Measurements from ENCODE around the gene GPR17.

GPR17 gene, protein sequence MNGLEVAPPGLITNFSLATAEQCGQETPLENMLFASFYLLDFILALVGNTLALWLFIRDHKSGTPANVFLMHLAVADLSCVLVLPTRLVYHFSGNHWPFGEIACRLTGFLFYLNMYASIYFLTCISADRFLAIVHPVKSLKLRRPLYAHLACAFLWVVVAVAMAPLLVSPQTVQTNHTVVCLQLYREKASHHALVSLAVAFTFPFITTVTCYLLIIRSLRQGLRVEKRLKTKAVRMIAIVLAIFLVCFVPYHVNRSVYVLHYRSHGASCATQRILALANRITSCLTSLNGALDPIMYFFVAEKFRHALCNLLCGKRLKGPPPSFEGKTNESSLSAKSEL

DNA sequence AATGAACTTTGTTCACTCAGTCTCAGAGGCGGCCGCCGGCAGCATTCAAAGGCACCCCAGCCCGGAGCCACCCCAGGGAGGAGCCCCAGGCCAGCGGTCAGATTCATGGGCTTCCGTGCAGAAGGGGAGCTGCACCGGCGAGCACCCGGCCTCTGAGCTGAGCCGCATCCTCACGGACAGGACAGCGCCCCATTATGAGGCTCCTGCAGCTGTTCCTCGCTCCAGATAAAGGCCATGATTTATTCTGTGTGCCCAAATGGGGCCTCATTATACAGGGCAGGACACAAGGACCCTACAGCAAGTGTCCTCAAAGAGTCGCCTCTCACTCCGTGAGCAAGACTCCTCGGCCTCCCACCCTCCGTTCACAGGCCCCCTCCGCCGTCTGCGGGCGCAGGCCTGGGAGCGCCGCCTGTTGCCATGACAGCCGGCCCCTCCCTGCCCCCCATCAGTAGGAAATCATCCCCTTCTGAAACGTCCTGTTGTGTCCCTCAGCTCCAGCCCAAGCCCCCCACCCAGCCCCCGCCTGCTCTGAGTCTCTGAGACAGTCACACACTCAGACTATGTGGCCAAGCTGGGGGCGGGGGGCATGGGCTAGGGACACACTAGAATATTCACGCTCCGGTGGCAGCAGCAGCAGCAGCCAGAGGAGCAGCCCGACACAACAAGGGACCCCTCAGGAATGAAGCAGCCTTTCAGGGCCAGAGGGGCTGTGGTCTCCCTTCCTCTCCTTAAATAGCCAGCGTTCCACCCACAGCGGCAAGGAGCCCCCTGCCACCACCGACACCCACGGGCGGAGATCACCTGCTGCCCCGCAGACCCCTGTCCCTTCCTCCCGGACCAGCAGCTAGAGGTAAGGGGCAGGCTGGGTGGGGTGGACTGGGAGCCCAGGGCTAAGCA is at the start of gene GPR17:
GPR17 (plus strand) TSS at position 759 of the 897 bp plus-strand sequence. CDS start 4,583 bp downstream, outside the sequence.
- DNase-seq, result no peak

DNA sequence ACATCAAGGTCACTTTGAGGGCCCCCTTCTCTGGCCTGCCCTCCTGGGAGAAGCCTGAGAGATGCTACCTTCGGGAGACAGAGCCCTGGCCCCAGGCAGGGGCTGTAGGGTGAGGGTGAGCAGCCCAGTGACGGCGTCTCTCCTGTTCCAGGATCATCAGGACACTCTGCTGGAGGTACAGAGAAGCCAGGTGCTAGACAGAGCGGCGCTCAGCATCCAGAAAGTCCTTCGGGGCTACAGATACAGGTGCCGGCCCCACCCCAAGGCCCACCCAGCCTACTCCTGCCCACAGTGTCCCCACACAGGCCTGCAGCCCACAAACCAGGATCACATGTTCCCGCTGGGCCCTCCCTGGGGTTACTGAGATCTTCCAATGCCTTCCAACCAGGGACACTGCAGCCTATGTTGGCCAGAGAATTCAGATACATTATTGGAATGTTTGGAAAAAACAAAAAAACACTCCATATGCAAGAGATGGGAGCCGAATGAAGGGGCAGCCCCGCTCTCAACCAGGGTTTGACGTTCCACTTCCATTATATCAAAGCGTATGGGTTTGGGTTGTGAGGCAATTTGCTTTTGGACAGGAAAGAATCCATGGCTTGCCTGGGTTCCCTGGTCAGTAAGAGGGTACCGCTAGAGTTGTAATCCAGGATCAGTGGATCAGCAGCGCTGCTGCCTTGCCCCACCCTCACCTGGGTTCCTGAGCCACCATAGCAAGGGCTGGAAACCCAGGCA is 49.5 kb upstream of the GPR17 start:
- no peak for DNase-seq

DNA sequence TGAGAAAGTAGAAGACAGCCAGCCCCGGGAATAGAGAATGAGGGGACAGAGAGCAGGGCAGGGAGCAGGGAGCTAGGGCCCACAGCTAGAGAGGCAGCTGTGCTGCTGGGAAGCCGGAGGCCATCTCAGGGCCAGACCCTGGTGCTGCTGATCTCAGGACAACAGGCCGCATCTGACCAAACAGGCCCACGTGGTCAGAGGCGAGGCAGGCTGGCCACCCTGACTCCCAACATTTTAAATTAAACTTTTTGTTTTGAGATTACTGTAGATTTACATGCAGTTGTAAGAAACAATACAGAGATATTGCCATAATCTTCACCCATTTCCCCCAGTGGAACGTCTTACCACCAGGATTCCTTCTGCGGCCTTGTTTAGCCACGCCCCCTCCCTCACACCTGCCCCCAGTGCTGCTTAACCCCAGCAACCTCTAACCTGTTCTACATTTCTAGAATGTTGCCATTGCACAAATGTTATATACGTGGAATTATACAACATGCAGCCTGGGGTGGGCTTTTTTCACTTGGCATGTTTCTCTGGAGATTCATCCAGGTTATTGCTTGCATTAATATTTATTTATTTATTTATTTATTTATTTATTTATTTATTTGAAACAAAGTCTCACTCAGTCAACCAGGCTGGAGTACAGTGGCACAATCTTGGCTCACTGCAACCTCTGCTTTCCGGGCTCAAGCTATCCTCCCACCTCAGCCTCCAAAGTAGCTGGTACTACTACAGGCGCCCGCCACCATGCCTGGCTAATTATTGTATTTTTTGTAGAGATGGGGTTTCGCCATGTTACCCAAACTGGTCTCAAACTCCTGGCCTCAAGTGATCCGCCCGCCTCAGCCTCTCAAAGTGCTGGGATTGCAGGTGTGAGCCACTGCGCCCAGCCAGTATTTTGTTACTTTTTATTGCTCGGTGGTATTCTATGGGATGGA is 48.6 kb upstream of the GPR17 start:
- no peak for DNase-seq

DNA sequence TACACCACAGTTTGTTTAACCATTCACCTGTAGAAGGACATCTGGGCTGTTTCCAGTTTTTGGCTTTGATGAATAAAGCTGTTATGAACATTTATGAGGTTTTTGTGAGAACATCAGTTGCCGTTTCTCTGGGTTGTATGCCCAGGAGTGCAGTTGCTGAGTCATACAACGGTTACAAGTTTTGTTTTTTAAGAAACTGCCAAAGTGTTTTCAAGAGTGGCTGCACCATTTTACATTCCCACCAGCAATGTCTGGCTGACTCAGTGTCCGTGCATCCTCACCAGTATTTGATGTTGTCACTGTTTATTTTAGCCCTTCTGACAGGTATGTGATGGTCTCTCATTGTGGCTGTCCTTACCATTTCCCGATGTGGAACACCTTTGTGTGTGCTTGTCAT is 48.0 kb upstream of the GPR17 start:
- DNase-seq, result no peak

DNA sequence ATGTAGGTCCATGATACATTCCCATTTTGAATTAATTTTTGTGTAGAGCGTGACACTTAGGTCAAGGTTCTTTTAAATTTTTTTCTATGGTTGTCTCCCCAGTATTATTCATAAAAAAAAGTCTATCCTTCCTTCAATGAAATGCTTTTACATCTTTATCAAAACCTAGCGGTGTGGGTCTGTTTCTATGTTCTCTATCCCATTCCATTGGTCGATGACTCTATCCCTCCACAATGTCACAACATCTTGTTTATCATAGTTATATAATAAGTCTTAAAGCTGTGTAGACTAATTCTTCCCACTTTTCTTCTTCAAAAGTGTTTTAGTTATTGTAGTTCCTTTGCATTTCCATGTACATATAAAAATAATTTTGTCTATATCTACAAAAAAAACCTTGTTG is 47.2 kb upstream of the GPR17 start:
- no peak for DNase-seq

DNA sequence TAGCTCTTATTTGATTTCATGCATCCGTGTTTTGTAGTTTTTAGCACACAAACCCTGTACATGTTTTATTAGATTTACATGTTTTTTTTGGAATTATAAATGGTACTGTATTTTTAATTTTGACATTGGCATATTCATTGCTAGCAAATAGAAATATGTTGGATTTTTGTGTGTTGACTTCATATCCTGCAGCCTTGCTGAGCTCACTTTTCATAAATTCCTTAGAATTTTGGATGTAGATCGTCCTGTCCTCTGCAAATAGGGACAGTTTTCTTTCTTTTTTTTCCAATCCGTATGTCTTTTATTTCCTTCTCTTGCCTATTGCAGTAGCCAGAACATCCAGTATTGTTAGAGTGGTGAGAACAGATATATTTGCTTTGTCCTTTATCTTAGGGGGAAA is 46.7 kb upstream of the GPR17 start:
- DNase-seq, result no peak

DNA sequence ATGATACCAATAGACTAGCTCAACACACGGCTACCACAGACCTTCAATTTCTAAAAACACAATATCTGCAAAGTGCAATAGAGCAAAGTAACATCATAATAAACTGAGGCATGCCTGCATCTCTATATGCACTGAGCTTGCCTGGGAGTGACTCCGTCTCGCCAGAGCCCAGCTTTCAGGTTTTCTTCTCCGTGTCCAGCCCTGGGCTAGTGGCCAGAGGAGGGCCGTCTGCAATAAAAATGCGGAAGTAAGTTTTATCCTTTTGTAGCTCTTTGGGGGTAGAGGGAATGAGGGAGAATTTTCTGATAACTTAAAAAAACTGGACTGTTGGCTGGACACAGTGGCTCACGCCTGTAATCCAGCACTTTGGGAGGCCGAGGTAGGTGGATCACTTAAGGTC is 41.0 kb upstream of the GPR17 start:
- no peak for DNase-seq

DNA sequence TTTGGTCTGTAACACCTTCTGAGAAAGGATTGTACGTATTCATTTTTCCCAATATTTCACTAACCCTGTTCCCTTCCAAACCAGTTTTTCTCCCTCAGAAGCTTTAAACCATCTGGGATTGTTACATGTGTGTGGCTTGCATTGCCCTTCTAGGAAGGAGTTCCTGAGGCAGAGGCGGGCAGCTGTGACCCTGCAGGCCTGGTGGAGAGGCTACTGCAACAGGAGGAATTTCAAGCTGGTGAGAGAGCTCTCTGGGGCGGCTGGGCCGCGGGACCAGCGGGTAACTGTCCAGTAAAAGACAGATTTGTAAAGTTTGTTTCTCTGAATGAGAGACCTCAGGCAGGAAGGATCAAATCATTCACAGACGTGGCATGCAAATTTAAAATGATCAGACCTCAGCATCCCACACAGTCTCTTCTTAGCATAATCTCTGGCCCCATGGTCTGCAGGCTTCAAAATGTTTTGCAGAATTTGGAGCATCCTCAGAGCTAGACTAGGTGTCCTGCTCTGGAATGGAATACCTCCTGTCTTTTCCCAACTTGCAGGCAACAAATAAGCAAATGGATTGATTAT is 40.2 kb upstream of the GPR17 start:
- DNase-seq, result no peak

DNA sequence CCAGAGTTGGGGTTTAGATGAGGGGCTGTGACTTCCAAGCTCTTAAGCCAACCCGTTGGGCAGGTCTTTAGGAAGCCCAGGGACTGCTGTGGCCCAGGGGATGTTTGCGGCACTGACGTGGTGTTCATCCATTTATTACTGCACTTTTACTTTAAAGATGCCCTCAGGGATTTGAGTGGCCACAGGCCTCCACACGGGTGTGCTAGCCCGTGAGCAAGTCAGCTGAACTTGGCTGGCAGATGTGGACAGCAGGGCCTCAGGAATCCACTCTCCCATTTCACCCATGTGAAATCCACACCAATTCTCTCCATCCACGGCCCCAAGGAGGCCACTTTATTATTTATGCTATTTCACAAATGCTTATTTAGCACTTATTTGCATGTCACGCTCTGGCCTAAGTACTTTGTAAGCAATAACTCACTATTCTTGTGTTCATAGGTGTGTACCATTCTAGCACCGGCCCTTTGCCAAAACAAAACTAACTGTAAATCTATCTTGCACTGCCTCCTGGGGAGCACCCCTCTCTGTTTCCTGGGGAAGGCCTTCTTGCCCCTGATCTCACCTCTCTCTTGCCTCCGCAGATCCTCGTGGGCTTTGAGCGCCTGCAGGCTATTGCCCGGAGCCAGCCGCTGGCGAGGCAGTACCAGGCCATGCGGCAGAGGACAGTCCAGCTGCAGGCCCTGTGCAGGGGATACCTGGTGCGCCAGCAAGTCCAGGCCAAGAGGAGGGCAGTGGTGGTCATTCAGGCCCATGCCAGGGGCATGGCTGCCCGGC is 39.1 kb upstream of the GPR17 start:
- DNase-seq, result no peak

DNA sequence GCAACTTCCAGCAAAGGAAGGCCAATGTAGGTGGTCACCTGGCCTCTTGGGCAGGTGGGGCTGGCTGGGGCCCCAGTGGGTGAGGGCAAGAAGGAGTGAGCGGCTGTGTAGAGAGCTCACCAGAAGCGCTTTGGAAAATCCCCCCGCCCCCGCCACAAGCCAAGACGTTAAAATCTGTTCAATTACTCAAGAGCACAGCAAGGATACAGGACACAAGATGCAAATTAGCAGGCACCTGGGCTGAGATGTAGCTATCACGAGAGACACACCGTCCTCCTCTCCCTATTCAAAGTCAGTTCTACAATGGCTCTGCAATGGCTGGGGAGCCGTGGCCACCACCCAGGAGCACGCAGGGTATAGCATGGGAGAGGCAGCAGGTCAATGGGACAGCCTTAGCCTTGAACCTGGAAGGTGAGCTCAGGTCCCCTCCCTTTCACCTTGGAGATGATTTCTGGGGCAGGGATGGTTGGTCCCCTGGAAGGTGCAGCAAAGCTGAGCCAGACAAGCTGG is 38.5 kb upstream of the GPR17 start:
- DNase-seq, result no peak

DNA sequence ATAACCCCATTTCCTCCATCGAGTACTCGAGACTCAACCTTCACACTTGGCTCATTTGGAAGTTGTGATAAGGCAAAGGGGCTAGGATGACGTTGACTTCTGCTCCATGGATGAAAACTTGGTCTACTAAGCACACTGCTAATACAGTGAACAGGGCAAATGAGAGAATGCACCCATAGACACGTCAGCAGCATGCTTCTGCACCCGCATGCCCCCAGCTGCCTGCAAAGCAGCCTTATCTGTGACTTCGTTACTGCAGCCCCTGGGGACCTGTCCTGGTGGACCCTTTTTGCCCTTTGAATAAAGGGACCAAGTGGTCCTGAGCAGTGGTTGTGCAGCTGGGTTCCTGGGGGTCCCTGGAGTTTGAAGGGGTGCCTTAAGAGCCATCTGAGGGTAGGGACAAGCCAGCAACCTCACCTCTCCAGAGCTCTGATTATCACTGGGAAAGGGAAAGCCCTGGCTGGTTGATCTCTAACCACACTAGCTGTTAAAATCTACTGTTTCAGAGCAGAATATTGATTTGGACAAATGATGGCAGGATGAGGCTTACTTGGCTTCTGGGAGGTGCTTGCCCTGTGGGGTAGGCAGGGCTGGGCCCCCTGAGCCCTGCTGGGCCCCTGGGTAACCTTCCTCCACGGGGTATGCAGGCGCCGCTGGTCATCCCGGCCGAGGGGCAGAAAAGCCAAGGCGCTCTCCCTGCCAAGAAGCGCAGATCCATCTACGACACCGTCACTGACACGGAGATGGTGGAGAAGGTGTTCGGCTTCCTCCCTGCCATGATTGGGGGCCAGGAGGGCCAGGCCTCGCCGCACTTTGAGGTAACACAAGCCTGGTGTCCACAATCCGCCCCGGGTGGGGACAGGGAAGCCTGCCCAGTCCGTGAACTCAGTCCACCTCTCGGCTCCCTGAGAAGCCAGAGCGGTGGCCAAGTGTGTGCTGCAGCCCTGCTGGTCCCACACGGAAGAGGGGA is 37.6 kb upstream of the GPR17 start:
- no peak for DNase-seq

DNA sequence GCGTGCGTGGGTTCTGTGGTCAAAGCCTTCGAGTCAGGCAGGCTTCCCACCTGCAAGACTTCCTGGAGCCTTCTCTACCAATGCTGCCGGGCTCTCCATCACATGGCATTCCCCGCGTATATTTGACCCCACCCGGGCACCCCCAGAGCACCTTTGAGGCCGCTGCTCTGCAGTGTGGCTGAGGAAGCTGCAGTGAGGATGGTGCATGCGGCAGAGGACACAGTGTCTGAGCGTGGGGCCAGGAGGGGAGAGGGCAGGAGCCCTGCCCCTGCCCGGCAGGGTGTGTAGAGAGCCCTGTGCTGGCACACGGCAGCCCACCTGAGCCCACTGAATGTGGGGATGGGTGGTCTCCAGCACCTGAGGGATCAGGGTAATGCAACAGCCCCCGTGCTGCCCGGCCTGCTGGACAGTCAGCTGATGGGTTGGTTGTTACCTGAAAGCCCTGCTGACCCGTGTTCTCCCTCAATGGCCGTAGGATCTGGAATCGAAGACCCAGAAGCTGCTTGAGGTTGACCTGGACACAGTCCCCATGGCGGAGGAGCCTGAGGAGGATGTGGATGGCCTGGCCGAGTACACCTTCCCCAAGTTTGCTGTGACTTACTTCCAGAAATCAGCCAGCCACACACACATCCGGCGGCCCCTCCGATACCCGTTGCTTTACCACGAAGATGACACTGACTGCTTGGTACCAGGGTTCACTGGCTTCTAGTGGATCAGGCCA is 36.8 kb upstream of the GPR17 start:
- no peak for DNase-seq

DNA sequence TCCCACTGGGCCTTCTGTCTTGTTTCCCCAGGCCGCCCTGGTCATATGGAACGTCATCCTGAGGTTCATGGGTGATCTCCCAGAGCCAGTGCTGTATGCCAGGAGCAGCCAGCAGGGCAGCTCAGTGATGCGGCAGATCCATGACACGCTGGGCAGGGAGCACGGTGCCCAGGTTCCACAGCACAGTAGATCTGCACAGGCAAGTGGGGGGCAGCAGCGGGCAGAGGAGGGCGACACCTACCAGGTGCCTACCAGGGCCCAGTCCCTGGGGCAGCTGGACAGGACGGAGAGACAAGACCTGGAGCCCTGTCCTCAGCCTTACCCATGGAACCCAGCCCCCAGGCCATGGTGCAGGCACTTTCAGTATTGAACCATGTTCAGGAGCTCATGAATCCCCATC is 36.1 kb upstream of the GPR17 start:
- no peak for DNase-seq

DNA sequence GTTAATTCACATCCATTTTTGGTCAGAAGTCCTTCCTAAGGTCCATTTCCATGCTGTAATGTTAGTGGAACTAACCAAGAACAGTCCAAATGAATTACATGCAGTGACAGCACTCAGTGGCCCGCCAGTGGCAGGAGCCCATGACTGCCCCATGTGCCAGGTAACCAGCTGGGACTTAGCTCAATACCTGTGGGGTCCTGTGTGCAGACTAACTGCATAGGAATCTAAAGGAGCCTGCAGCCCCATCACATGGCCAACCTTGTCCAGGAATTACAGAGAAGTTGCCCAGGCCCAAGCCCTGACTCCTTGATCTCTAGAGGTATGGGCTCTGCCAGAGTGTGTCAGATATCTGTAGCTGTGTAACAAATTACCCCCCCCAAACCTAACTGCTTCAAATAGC is 35.4 kb upstream of the GPR17 start:
- DNase-seq, result no peak

DNA sequence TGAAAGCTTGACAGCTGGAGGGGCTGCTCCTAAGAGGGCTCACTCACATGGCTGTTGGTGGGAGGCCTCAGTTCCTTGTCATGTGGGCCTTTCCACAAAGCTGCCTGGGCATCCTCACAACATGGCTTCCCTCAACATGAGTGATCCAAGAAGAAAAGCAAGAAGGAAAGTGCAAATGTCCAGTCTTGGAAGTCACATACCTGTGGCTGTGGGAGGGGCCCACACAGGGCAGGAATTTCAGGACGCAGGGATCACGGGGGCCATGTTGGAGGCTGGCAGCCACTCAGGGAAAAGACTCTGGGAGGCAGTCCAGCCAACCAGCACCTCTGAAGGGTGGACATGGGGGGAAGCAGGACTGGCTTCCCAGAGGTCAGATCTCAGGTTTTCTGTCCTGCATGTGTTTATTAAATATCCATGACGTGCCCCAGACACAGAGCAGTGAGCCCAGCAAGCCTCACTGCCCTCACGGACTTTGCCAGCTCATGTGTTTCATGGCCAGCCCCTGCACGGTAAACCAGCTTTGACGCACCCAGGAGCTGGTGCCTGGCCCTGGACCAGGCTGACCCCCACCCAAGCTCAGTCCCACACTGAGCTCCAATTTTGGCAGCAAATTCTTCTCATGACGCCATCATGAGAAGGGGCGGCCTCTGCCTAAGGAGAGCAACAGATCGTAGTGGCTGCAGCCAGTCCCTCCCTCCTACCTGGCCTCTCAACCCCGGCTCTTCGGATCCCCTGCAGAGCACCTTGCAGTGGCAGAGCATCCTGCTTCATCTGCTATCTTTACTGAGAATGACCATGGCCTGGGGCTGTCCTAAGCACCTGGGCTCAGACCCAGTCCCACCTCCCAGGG is 34.7 kb upstream of the GPR17 start:
- no peak for DNase-seq

DNA sequence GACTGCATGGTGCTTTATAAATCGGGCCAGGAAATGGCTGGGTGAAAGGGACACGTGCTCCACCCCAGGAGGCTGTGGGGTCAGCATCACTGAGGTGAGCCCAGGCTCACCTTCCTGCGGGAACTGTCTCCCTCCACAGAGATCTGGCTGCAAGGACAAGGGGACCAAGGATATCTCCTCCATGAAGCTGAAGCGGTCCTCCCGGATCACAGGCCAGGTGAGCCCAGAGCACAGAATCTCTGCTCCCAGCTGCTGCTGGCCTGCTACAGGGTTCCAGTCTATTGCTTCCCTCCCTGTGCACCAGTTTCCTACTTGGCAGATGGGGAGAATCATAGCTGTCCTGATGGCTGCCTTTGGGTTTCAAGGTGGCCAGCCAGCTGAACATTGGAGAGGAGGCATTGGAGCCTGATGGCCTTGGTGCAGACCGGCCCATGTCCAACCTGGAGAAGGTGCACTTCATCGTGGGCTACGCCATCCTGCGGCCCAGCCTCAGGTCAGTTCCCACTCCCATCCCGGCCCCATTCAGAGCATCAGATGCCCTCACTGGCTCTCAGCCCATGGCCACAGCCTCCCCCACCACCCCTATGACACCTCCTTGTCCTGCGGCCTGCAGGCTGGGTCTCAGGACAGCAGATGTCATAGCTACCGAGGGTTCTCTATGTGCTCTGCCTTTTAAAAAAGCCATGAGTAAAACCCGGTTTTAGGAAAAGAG is 33.7 kb upstream of the GPR17 start:
- DNase-seq, result no peak

DNA sequence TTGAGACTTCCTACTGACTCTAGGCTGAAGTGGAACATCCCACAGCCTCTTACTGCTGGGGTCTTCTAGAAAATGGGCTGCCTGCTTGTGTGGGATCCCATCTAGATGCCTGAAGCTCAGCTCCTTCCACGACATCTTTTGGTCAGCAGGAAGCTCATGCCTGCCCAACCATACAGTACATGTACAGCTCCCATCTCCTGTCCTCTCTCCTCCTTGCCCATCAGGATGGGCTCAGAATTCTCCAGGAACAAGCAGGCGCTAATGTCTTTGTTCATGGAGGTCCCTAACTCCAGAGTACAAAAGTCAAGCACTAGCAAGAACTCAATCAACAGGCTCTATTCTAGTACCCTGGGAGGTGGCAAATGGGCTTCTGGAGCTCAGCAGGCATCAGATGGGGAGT is 31.7 kb upstream of the GPR17 start:
- no peak for DNase-seq
